NCI-H2107 treated with DMSO at 0.1 percent for 48 hours (cell line): ENCODE data around the gene PREPL.
"Not testable (repeated sequence)": the region's sequence is repeated elsewhere in the genome, so short reads cannot be mapped to it uniquely, and the experiment has no call there.

Experiments
- DNase-seq: peaks from one replicate; lab custom pipeline; 2025; ENCODE audit not compliant: unreplicated experiment; lab: John Stamatoyannopoulos, UW

The PREPL gene

DNA sequence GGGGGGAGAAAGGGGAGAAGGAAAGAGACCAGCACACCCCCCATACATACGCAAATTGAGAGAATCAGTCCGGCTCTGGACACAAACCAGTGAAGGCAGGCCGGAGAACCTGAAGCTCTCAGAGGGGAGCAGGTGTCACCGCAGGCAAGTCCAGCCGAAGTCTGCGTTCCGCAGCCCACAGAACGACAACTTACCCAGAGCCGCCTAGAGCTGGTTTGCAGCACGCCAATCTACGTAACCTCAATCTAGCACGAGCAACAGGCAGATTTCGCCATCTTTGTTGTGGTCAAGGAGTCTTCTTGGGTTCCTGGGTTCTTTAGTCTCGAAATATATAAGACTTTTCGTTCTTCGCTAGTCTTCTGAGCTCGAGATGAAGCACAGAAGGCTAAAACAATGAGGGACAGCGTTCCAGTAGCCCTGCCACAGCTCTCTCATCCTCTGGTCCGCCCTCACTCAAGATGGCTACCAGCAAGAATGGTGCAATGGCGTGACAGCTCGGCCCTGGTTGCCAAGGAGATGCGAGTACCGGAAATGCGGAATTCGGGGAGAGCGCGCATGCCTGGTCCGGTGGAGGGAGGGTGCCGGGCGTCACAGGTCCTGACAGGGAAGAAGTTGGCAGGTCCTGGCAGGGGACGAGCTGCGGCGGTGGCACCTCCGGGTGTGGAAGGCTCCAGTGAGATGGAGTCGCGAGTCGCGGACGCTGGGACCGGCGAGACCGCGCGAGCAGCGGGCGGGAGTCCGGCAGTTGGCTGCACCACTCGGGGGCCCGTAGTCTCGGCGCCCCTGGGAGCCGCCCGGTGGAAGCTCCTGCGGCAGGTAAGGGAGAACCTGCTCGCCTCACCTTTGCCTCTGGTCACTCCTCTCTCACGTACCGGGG is at the start of gene PREPL, which contains the start of gene CAMKMT:
Gene PREPL, minus strand, starts transcription at position 165 of the 877 bp plus-strand sequence. CDS start 15,152 bp downstream, outside the sequence.
Gene CAMKMT, plus strand, starts transcription at position 618 of the 877 bp plus-strand sequence.
- DNase-seq, result peak; percentile 97

GRCh38 chr2:44398243-44398897 is 37.1 kb upstream of the PREPL start:
- DNase-seq, result no peak

GRCh38 chr2:44397447-44398175 is 36.3 kb upstream of the PREPL start:
- DNase-seq, result no peak

- peak; percentile 7 for DNase-seq
Measured at GRCh38 chr2:44392338-44392943, 31.1 kb upstream of the PREPL start.

GRCh38 chr2:44389895-44390294 is 28.6 kb upstream of the PREPL start:
- DNase-seq, result no peak

- DNase-seq, result no peak
Measured at GRCh38 chr2:44388877-44389276, 27.6 kb upstream of the PREPL start.

- DNase-seq, result not testable (repeated sequence)
Measured at GRCh38 chr2:44385226-44385625, 23.9 kb upstream of the PREPL start.

- DNase-seq, result no peak
Measured at GRCh38 chr2:44377486-44377885, 16.2 kb upstream of the PREPL start.

DNA sequence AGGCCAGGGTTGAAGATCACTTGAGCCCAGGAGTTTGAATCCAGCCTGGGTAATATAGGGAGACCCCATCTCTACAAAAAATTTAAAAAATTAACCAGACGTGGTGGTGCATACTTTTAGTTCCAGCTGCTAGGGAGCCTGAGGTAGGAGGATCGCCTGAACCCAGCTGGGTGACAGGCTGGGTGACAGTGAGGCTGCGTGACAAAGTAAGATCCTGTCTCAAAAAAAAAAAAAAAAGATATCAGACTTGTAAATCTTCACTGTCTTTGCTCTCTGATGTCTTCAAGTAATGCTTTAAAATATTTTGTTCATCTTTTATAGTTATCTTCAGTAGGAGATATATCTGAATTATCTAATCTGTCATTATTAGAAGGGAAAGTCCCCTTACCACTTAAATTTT is 11.0 kb upstream of the PREPL start:
- DNase-seq, result no peak

GRCh38 chr2:44371445-44371844 is 10.2 kb upstream of the PREPL start:
- no peak for DNase-seq

DNA sequence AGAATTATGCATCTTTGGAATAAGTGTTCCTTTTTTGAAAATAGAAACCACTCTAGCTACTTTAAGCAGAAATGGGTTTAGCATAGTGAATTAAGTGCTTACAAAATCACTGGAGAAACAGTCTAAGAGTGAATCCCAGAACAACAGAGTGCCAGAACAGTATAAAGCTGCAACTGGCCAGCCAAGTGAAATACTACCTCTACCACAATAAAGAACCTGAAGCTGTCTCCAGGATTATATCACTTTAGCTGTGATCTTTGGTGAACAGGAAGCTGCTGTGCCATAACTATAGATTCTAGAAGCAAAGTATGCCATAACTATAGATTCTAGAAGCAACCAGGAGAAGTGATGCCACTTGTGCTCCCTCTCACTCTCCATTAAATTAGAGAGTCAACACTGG is 8.1 kb upstream of the PREPL start:
- no peak for DNase-seq

- DNase-seq, result no peak
Measured at GRCh38 chr2:44367591-44367990, 6.3 kb upstream of the PREPL start.

- no peak for DNase-seq
Measured at GRCh38 chr2:44364604-44365003, 3.3 kb upstream of the PREPL start.

DNA sequence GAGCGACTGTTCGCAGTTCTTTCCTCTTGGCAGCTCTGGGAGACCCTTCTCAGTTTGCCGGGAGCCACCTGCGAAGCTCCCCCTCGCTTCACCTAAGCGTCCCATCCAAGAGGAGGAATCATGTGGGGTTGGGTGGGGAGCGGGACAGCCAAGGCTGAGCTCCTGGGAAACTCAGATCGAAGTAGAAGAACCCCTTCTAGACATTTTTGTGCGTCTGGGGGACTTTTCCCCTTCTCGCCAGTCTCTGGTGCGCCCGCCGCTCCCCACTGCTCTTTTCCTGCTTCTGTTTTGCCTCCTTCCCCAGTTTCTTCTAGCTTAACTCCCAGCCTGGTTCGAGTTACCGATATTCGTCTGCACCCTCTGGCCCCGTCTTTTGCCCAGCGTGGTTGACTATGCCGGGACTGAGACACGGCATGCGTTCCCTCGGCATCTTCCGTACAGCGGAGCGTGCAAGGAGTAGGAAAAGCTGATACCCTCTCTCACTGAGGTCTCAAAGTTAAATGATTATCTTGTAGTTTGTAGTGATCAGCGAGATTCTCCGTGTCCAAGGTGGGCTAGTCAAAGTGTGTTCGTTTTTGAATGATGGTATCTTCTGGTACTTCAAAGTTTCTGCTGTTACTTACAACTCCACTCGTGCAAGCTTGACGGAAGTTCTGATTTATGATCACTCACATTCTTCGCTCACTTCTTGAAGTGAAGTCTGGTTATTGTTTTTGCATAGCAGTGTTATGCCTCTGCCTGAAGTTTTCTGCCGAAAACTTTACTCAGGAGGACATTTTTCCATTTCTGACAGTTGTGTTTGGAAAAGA is 1.1 kb upstream of the PREPL start:
- no peak for DNase-seq

GRCh38 chr2:44360749-44361329 is 455 bp downstream of the PREPL start:
- no peak for DNase-seq

GRCh38 chr2:44358503-44358902 is 2.8 kb downstream of the PREPL start:
- DNase-seq, result peak; percentile 65

- no peak for DNase-seq
Measured at GRCh38 chr2:44354761-44355160, 6.5 kb downstream of the PREPL start.

DNA sequence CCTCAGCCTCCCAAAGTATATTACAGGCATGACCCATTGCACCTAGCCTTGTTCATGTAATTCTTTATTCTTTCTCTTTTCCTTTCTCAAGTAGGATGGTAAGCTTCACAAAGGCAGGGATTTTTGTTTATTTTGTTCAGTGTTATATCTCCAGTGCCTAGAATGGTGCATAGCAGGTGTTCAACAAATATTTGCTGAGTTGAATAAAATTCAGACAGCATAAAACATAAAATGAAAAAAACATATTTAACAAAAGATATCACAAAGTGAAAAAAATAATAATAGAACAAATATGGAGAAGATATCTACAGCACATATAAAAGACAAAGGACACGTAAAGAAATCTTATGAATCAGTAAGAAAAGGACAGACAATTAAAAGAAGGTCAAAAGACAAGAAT is 8.8 kb downstream of the PREPL start:
- no peak for DNase-seq

- DNase-seq, result no peak
Measured at GRCh38 chr2:44351676-44352075, 9.6 kb downstream of the PREPL start.

DNA sequence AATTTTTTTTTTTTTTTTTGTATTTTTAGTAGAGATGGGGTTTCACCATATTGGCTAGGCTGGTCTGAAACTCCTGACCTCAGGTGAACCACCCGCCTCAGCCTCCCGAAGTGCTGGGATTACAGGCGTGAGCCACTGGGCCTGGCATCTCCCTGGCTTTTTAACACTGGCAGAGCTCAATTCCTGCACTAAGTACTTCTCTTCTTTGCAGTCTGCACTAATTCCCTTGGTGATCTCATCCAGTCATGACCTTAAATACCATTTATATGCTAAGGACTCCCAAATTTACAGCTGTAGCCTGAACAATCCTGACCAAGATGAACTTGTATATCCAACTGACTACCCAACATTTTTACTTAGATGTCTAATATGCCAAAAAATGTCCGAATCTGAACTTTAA is 10.2 kb downstream of the PREPL start:
- no peak for DNase-seq
